B cell (primary cell): ENCODE results near the gene DLK1. TPM values are rescaled to one million over a fixed set of nuclear protein-coding genes. Genes with fewer than 3 reads are reported as not detected.

Source experiments
- ATAC-seq: fragments of 200-7000 bp; cut with Tn5 transposase; one replicate; pipeline ENCODE4 v1.10.0; 2021; ENCODE audit warnings: low read depth, mild to moderate bottlenecking, moderate number of reproducible peaks, moderate library complexity
- CTCF ChIA-PET: fragments of 350-600 bp; sonication (Branson Sonifier 250); formaldehyde crosslinking; loops from one replicate; lab custom pipeline; 2021; ENCODE audit warnings: antibody characterized with exemption, inconsistent platforms; lab: Charles Lee
- POLR2A ChIA-PET: fragments of 350-600 bp; sonication (Branson Sonifier 250); formaldehyde crosslinking; loops from one replicate; lab custom pipeline; 2021; ENCODE audit warnings: antibody characterized with exemption; lab: Charles Lee
- DNase-seq: peaks from one replicate; pipeline ENCODE4 v3.0.0; 2013
- H2AFZ ChIP-seq: 2 replicates; pipeline ENCODE4 v1.6.1; 2012; ENCODE audit warnings: mild to moderate bottlenecking, low read depth, low read length; ENCODE audit not compliant: insufficient read depth, poor library complexity, severe bottlenecking
- H3K27ac ChIP-seq, 2 donors: 1 replicate in 1 of 2; 2 replicates in 1 of 2; pipeline ENCODE4 v1.5.1; 2012 to 2013; ENCODE audit warnings: low read length in 2 of 2, mild to moderate bottlenecking in 2 of 2, moderate library complexity in 1 of 2
- H3K27me3 ChIP-seq, 4 experiments: fragments of 200-600 bp in 1 of 4; sonication (generic) in 1 of 4; replicated peaks in 1 of 4; 1 replicate in 2 of 4; 2 replicates in 2 of 4; pipeline versions ENCODE4 v1.6.1 to v1.7.0; 2013 to 2016; ENCODE audit warnings: low read length in 3 of 4, mild to moderate bottlenecking in 2 of 4, mixed read lengths in 1 of 4, moderate library complexity in 1 of 4; ENCODE audit not compliant: insufficient read depth in 4 of 4, control insufficient read depth in 3 of 4; ENCODE audit errors: control extremely low read depth in 1 of 4
- H3K36me3 ChIP-seq, 2 experiments: replicated peaks in 1 of 2; 1 replicate in 1 of 2; 2 replicates in 1 of 2; pipeline versions ENCODE4 v1.6.1 to v1.7.1; 2013; ENCODE audit warnings: low read length in 1 of 2; ENCODE audit not compliant: insufficient read depth in 2 of 2, control insufficient read depth in 1 of 2; ENCODE audit errors: control extremely low read depth in 1 of 2, extremely low read depth in 1 of 2
- H3K4me1 ChIP-seq, 2 donors: fragments of 200-600 bp in 1 of 2; sonication (generic) in 1 of 2; 1 replicate in 1 of 2; 2 replicates in 1 of 2; pipeline versions ENCODE4 v1.5.1 to v1.6.1; 2013 to 2017; ENCODE audit warnings: low read length in 2 of 2; ENCODE audit not compliant: control insufficient read depth in 2 of 2, insufficient read depth in 2 of 2
- H3K4me2 ChIP-seq: replicated peaks from 2 replicates; pipeline ENCODE3; 2012; ENCODE audit warnings: mild to moderate bottlenecking, low read depth, low read length; ENCODE audit not compliant: poor library complexity, severe bottlenecking
- H3K4me3 ChIP-seq, 5 experiments: fragments of 200-600 bp in 1 of 5; sonication (generic) in 1 of 5; 1 replicate in 3 of 5; 2 replicates in 2 of 5; pipeline versions ENCODE4 v1.5.1 to v1.7.0; 2011 to 2016; ENCODE audit warnings: low read length in 4 of 5, mild to moderate bottlenecking in 4 of 5, low read depth in 2 of 5, control low read depth in 1 of 5, moderate library complexity in 1 of 5; ENCODE audit not compliant: insufficient read depth in 1 of 5; ENCODE audit errors: control extremely low read depth in 1 of 5, extremely low read depth in 1 of 5
- H3K79me2 ChIP-seq: fragments of 200-600 bp; sonication (generic); one replicate; pipeline ENCODE4 v1.6.0; 2016; ENCODE audit warnings: low read length; ENCODE audit not compliant: control insufficient read depth, insufficient read depth
- H3K9ac ChIP-seq: fragments of 200-600 bp; sonication (generic); 2 replicates; pipeline ENCODE4 v1.6.1; 2017; ENCODE audit warnings: mild to moderate bottlenecking, low read length, moderate library complexity
- H3K9me3 ChIP-seq, 3 donors: one replicate each; pipeline versions ENCODE4 v1.6.1 to v1.7.1; 2013; ENCODE audit warnings: low read length in 2 of 3; ENCODE audit not compliant: control insufficient read depth in 2 of 3, insufficient read depth in 1 of 3; ENCODE audit errors: control extremely low read depth in 1 of 3
- H4K20me1 ChIP-seq: 2 replicates; pipeline ENCODE4 v1.6.0; 2012; ENCODE audit warnings: mild to moderate bottlenecking, low read length; ENCODE audit not compliant: insufficient read depth, control insufficient read depth, poor library complexity, severe bottlenecking
- H3K27ac Mint-ChIP-seq: one replicate; pipeline ENCODE4 v1.8.0; 2021; ENCODE audit warnings: mixed read lengths
- H3K27me3 Mint-ChIP-seq: one replicate; pipeline ENCODE4 v1.8.0; 2021; ENCODE audit warnings: mixed read lengths
- H3K4me1 Mint-ChIP-seq: one replicate; pipeline ENCODE4 v1.8.0; 2021; ENCODE audit warnings: mixed read lengths
- H3K4me3 Mint-ChIP-seq: one replicate; pipeline ENCODE4 v1.8.0; 2021; ENCODE audit warnings: mixed read lengths
- H3K9me3 Mint-ChIP-seq: one replicate; pipeline ENCODE4 v1.8.0; 2022; ENCODE audit warnings: mixed read lengths; ENCODE audit not compliant: insufficient read depth
- EZH2 ChIP-seq: IDR thresholded peaks from 2 replicates; pipeline ENCODE4 v1.6.1; 2012; ENCODE audit warnings: borderline replicate concordance, low read depth, mild to moderate bottlenecking, moderate library complexity, low read length; ENCODE audit not compliant: insufficient read depth, poor library complexity, severe bottlenecking
- WGBS: methylation state at CpG from one replicate; pipeline ENCODE4 v1.1.5; 2013; ENCODE audit warnings: missing lambda C conversion rate; ENCODE audit not compliant: insufficient coverage; 5-methylcytosine and 5-hydroxymethylcytosine counted together
- intact Hi-C: fragments of 100-400 bp; cut with micrococcal nuclease; formaldehyde crosslinking; loops from one replicate; pipeline ENCODE4 v1.10.0; 2022
- polyA plus RNA-seq: library from polyadenylated mRNA; depleted of rRNA; stranded (reverse); fragments of >200 nt; gene quantifications from 2 replicates; pipeline ENCODE4 v1.2.3, GENCODE V29; 2012
- total RNA-seq, 2 donors: library from RNA; stranded (reverse); fragments of 120-200 nt in 1 of 2; gene quantifications; 1 replicate in 1 of 2; 2 replicates in 1 of 2; pipeline versions ENCODE4 v1.2.3 to v1.2.4, GENCODE V29; 2013 to 2022
- TF ChIP-seq, protein P1 (sequence below): fragments of 200-600 bp; IDR thresholded peaks from one replicate; pipeline ENCODE4 v1.8.0; 2022; ENCODE audit warnings: antibody characterized with exemption, mild to moderate bottlenecking

Gene DLK1
- total and polyA plus RNA-seq, 2 donors (not counting 1 experiment from before 2014, with no cell fraction given): not detected

GRCh38 chr14:100702590-100702989 lies 24.1 kb upstream of the DLK1 start:
- no peak overlapping the region for H2AFZ ChIP-seq
- H3K79me2 ChIP-seq: no peaks in the 10 kb centered on the region
- no peaks in the 10 kb centered on the region for H3K9me3 Mint-ChIP-seq
- H3K4me1 ChIP-seq: no peaks in the 10 kb centered on the region
- H3K4me1 Mint-ChIP-seq: no peaks in the 10 kb centered on the region
- peaks cover 0 to 9% (median 0%) of the 10 kb centered on the region in 3 donors for H3K9me3 ChIP-seq
- 93% methylated on average over 5 of the region's 8 CpGs for WGBS
- peaks cover 0 to 3% (median 1%) of the 10 kb centered on the region in 4 experiments for H3K27me3 ChIP-seq
- no peaks in the 10 kb centered on the region for H3K36me3 ChIP-seq
- H3K9ac ChIP-seq: no peak overlapping the region
- H3K27me3 Mint-ChIP-seq: peaks cover 12% of the 10 kb centered on the region
- H3K27ac ChIP-seq: no peak overlapping the region
- ChIA-PET POLR2A (no interaction called here), CTCF (no interaction called here)
- no peak overlapping the region for H3K4me3 ChIP-seq
- H3K4me2 ChIP-seq: no peak overlapping the region
- H4K20me1 ChIP-seq: no peaks in the 10 kb centered on the region
- no peak for TF ChIP-seq EZH2
- TF ChIP-seq, protein P1, sequence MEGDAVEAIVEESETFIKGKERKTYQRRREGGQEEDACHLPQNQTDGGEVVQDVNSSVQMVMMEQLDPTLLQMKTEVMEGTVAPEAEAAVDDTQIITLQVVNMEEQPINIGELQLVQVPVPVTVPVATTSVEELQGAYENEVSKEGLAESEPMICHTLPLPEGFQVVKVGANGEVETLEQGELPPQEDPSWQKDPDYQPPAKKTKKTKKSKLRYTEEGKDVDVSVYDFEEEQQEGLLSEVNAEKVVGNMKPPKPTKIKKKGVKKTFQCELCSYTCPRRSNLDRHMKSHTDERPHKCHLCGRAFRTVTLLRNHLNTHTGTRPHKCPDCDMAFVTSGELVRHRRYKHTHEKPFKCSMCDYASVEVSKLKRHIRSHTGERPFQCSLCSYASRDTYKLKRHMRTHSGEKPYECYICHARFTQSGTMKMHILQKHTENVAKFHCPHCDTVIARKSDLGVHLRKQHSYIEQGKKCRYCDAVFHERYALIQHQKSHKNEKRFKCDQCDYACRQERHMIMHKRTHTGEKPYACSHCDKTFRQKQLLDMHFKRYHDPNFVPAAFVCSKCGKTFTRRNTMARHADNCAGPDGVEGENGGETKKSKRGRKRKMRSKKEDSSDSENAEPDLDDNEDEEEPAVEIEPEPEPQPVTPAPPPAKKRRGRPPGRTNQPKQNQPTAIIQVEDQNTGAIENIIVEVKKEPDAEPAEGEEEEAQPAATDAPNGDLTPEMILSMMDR: no peak
- intact Hi-C loops: no loop called here
- no peak overlapping the region for H3K27ac Mint-ChIP-seq
- ATAC-seq (no peak), DNase-seq (no peak)
- H3K4me3 Mint-ChIP-seq: no peak overlapping the region

- H3K9me3 Mint-ChIP-seq: no peaks in the 10 kb centered on the region
- peaks cover 0 to 13% (median 0%) of the 10 kb centered on the region in 3 donors for H3K9me3 ChIP-seq
- TF ChIP-seq, protein P1: no peak
- no peak for TF ChIP-seq EZH2
- intact Hi-C loops: no loop called here
- no peak overlapping the region for H3K27ac Mint-ChIP-seq
- no peak for ATAC-seq
- H3K9ac ChIP-seq: no peak overlapping the region
- H3K36me3 ChIP-seq: no peaks in the 10 kb centered on the region
- H3K4me1 ChIP-seq: no peaks in the 10 kb centered on the region
- H3K27me3 ChIP-seq: peaks cover 0 to 3% (median 1%) of the 10 kb centered on the region in 4 experiments
- no peaks in the 10 kb centered on the region for H3K4me1 Mint-ChIP-seq
- ChIA-PET CTCF (no interaction called here), POLR2A (no interaction called here)
- no peak overlapping the region for H2AFZ ChIP-seq
- H3K4me3 ChIP-seq: no peak overlapping the region
- H3K27me3 Mint-ChIP-seq: peaks cover 9% of the 10 kb centered on the region
- no peaks in the 10 kb centered on the region for H3K79me2 ChIP-seq
- no peak overlapping the region for H3K27ac ChIP-seq
- no peak overlapping the region for H3K4me3 Mint-ChIP-seq
- 94% methylated on average over 23 of the region's 24 CpGs for WGBS
- no peaks in the 10 kb centered on the region for H4K20me1 ChIP-seq
- no peak overlapping the region for H3K4me2 ChIP-seq
- no peak for DNase-seq
Observed at GRCh38 chr14:100703386-100704220, 23.1 kb upstream of the DLK1 start.
